HG03175 (cell line): ENCODE data around the gene ZNF777.
A peak's percentile ranks its signal among the peaks of the same experiment; 100 is the strongest.

Experiments used
- ATAC-seq: cut with Tn5 transposase; IDR thresholded peaks from one replicate; pipeline ENCODE4 v1.9.1; 2021; ENCODE audit warnings: mild to moderate bottlenecking, moderate library complexity; ENCODE audit not compliant: unreplicated experiment

ZNF777 gene

DNA sequence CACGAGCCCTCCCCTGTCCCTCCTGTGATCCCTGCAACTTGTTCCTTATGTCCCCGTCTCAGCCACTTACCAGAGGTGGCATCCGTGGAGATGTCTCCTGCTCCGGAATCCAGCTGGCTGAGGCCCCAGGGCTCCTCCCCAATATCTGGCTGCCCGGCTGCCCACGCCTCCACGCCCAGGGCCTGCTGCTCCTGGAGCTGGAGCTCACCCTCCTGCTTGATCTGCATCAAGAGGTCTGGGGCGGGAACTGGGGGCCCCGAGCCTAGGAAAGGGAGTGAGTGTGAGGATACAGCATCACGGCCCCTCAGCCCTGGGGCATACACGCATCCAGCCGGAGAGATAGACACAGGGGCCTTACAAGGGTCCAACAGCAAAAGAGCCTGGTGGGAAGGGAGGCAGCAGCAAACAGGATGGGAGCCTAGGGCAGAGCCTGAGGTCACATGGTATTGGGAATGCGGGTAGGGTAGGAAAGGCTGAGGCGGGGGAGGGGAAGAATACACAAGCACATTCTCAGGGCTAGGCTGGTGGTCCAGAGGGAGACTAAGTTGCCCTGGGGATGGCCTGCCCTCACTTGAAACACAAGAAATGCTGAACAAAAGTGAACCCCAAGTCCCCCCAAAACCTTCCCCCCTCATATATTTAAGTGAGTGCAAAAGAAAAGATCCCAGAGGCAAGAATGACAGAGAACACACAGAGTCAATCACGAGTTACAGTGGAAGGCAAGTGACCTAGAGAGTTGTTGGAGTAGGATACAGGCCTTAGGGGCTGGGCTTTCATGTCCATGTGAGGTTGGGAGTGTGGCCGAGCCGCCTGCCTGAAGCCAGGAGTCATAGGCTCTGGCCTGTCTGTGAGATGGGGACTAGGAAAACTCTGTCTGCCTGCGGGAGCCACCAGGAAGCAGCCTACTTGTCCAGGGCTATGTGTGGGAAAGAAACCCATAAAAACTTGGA lies 16.9 kb upstream of the ZNF777 start:
- ATAC-seq, result no peak

DNA sequence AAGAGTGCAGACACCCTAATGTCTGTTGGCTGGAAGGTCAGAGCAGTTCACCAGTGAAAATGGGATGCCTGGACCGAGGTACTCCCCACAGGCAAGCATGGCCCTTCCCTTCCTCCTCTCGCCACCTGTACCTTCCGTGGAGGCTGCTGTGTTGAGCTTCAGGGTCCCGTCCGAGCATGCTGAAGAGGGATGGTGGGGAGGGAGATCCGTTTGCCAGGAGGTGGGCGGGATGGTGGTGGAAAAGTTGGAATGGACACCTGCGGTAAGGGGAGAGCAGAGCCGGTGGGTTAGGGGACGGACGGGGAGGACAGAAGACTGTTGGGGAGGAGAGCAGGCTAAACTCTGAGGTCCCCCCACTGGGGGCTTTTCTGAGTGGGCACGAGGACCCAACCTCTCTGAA lies 15.9 kb upstream of the ZNF777 start:
- no peak for ATAC-seq

GRCh38 chr7:149475121-149476045 lies 14.5 kb upstream of the ZNF777 start:
- ATAC-seq, result no peak

DNA sequence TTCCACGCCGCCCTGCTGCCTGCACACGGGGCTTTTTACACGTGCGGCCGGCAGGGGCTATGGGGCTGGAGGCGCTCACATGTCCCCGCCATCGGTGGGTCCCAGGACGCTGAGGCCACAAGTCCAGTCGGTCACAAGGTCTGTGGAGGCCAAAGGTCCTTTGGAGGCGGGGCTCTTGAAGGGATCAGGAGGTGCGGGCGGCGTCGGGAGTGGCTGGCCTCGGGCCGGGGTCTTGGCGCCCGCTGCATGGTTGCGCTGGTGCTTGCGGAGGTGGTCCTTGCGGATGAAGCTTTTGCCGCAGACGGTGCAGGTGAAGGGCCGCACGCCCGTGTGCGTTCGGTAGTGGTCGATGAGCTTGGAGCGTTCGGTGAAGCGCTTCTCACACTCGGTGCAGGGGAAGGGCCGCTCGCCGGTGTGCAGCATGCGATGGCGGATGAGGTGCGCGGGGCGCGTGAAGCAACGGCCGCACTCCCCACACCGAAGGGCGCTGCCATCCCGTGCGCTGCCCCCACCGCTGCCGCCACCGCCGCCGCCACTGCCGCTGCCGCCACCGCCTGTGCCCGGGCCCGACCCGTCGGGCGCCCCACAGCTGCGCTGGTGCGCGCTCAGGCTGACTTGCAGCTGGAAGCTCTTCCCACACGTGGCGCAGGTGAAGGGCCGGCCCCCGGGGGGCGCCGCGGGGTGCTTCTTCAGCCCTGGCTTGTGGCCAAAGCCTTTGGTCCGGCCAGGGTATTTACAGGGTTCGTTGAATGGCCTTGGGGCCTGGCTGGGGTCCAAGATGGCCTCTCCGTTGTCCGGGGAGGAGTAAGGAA lies 13.7 kb upstream of the ZNF777 start:
- ATAC-seq, result no peak

GRCh38 chr7:149473251-149473650 lies 12.4 kb upstream of the ZNF777 start:
- no peak for ATAC-seq

DNA sequence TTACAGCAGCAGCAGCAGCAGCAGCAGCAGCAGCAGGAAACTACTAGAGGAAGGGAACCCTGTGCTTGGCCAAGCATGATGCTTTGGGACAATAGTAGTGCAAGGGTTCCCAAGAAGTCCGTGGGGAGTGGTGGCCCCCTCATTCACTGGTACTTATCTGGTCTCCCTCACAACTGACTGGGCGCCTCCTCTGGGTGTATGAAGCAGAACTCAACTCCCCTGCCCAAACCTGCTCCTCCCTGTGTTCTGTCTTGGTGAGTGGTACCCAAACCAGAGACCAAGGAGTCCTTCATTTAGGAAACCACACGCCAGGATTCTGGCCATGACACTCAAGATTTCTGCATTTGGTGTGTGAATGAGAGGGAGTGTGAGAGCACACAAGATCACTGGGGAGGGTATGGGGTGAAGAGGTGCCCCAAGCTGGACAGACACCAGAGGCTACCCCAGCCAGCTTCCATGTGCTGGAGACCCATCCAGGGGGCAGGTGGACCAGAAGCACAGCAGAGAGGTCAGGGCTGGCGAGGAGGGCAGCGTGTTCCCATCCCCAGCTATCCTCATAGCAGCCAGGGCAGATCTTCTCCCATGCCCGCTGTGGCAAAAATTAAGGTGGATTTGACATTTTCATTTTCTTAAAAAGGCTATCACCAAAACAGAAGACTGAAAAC lies 10.6 kb upstream of the ZNF777 start:
- no peak for ATAC-seq

- no peak for ATAC-seq
Measured at GRCh38 chr7:149469806-149470205, 8.9 kb upstream of the ZNF777 start.

DNA sequence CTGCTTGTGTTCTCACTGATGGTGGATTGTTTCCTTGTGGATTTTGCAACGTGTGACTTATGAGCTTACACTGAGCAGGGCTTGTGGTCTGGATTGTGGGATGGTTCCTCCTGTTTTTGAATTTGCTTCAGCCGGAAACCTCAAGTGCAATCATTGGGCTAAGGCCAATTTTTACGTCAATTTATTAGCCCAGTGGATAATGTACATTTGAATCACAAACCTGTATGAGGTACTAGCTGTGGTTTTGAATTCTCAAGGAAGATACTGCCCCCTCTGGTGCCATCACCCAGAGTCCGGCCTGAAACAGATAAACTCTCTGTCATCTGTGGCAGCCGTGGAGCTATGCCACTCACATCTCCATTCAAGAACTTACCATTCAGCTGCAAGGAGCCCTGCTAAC lies 7.3 kb upstream of the ZNF777 start:
- ATAC-seq, result no peak

DNA sequence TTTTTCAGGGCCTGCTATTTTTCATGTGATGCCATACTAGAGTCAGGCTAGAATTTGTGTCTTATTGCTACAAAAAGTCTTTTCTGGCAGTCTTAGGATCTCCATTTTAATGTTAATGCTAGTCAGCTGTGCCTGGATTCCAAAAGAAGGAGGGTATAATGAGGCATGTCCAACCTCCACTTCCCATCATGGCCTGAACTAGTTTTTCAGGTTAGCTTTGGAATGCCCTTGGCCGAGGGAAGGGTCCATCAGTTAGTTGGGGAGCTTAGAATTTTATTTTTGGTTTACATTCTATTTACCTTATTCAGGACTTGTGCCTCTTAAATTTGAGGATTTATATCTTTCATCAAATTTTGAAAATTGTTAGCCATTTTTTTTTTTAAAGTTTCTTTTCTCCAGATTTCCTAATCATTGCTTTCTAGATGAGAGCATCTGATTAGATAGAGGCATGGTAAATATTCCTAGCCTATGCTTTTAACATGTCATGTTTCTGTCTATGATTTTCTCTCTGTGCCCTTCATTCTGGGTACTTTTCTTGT lies 6.5 kb upstream of the ZNF777 start:
- ATAC-seq, result no peak

DNA sequence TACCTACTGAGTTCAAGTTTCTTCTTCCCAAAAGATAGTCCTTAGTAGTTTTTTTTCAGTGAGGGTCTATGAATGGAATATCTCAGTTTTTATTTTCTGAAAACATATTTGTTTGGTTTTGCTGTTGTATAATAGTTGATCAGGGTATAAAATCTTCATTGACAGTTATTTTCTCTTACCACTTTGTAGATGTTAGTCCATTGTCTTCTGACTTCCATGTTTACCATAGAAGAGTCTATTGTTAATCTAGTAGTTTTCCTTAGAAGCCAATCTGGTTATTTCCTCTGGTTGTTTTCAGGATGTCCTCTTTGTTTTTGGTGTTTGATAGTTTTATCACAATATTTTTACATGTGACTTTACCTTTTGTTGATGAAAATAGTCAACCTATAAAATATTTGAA lies 5.5 kb upstream of the ZNF777 start:
- ATAC-seq, result no peak

DNA sequence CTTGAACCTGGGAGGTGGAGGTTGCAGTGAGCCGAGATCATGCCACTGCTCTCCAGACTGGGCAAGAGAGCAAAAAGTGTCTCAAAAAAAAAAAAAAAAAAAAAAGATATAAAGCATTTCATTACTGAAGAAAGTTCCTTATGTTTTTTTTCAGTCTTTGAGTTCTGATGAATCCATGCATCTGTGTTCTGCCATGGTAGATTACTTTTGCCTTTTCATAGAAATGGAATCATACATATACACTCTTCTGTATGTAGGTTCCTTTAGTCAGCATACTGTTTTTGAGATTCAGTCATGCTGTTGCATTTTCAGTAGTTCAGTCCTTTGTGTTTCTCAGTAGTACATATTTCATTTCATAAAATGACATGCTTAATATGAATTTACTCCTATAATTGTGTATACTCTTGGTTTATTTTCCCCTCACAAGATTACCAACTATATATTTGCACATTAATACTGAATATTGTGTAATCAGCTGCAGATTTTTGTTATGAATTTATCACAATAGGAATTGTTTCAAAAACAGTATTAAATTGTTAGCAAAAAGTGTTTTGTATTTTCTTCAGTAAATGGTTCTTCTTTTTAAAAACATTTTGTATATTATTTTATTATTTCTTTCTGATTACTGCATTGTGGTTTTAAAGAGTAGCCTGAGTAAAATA lies 2.8 kb upstream of the ZNF777 start:
- ATAC-seq, result no peak

DNA sequence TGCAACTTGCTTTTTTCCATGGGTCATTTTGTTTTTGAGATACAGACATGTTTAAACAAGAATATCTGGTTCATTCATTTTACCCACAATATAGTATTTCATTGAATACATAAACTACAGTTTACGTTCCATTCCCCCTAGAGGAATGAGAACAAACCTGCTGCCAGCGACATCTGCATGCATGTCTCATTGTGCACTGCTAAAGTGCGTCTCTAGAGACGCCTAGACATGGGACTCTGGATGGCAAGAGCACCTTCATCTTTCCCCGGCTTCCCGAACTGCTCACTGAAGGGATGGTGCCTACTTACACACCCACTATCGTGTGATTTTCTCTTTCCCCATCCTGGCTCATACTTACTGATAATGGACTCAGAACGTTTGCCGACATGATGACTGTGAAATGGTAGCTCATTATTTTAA lies 1.2 kb upstream of the ZNF777 start:
- no peak for ATAC-seq

DNA sequence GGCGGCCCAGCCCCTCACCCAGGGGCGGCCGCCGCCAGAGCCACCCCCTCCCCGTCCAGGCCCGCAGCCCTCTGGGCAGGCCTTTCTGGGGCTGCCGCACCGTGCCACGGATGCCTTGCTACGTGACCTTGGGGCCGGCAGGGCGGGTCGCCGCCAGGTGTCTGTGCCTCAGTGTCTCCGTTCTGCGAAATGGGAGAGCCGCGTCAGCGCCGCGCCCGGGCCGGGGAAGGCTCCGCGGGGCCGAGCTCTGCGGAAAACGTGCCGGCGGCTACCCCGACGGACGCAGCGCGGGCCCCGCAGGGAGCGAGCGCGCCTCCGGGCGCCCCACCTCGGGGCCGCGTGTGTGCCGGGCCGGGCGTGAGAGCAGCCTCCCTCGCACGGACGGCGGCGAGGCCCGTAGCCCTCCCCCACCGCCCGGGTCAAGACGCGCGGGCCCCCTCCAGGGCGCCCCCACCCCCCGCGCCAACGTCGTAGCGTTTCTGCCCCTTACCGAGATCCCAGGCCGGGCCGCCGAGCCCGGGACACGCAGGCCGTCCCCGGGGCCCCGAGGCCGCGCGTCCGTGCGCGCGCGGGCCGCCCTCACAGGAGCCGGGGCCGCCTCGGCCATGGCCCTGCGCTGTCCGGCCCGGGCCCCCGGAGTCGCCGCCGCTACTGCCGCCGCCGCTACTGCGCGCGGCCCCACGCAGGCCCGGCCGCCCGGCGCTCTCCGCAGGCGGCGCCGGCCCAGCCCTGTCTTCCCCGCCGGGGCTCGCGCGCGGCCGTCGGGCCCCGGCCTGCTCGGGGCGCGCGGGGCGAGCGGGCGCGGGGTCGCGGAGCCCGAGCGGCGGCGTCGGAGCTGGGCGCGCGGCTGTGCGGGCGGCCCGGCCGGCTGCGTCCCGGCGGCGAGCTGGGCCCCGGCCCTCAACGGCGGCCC lies 1.1 kb downstream of the ZNF777 start:
- peak; percentile 37 for ATAC-seq

DNA sequence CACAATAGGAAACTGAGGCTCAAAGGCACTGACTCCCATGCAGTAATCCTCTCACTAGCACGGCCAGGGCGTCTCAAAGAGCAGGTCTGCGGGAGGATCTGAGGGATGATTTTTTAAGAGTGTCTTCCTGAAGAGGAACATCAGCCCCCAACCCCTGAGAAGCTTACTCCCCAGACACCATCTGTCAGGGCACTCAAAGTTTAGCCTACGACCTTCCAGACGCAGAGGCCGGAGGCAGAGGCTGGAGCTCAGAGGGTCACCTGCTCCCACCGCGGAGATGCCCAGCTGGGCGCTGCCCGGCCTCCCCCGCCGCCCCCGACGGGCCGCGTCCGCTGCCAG lies 1.7 kb downstream of the ZNF777 start:
- no peak for ATAC-seq

GRCh38 chr7:149458235-149458634 lies 2.6 kb downstream of the ZNF777 start:
- no peak for ATAC-seq

DNA sequence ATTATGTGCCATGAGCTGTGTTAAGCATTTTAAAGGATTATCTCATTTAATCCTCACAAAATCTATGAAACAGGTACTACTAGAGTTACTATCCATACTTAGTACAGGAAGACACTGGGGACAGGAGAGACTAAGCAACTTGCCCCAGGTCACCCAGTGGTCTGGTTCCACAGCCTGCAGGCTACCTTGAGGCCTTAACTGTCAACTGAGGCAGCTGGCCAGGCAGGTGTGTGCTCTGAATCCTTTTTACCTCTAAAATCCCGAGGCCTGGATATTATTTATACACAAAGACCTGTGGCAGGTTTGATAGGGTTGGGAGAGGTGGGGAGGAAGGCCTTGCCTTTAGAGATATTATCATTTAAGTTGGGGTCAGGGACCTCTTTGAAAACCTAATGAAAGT lies 3.1 kb downstream of the ZNF777 start:
- no peak for ATAC-seq

- no peak for ATAC-seq
Measured at GRCh38 chr7:149456506-149457421, 4.1 kb downstream of the ZNF777 start.
